Measurements from ENCODE around the gene FAM169A. TPM values are rescaled to one million over a fixed set of nuclear protein-coding genes. Genes with fewer than 3 reads are reported as not detected.
"Not testable (repeated sequence)": the region's sequence is repeated elsewhere in the genome, so short reads cannot be mapped to it uniquely, and the experiment has no call there.

FAM169A gene
- total RNA-seq, 1 donor: under 0.01 TPM

- DNase-seq (ENCODE audit: low read depth): no peak
- H3K4me3 ChIP-seq (ENCODE audit: low read depth, low read length): no peak overlapping the region
- TF ChIP-seq CTCF (IDR thresholded peaks at IDR 0.05; ENCODE audit: insufficient read depth, low read length): no peak
These were observed 104.9 kb downstream of the FAM169A start for GRCh38 chr5:74761241-74761640.

DNA sequence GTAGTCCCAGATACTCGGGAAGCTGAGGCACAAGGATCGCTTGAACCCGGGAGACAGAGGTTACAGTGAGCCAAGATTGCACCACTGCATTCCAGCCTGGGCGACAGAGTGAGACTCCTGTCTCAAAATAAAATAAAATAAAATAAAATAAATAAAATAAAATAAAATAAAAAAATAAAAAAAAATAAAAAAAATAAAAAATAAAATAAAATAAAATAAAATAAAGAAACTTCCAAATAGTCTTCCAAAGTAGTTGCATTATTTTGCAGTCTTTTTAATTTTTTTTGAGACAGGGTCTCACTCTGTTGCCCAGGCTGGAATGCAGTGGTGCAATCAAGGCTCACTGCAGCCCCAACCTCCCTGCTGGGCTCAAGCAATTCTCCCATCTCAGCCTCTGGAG lies 117.4 kb downstream of the FAM169A start:
- DNase-seq (ENCODE audit: low read depth); H3K4me3 ChIP-seq (ENCODE audit: low read depth, low read length): not testable (repeated sequence)

DNA sequence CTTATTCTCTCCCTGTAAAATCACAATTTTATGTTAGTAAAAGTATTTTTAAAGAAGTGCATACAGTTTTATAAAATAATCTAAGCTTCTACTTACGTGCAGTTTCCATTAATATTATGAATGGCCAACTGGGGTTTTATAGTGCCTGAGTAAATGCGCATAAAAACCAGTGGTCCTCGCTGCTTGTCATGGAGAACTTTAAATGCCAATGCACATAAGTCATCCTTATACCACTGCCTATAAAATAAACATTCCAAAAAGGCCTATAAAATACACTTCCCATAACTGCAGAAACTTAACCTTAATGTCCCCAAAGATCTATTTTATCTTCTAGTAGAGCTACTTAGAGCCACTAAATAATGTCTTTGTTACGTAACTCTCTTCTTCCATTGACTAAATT lies 127.8 kb downstream of the FAM169A start:
- no peak overlapping the region for H3K4me3 ChIP-seq (ENCODE audit: low read depth, low read length)
- no peak for TF ChIP-seq CTCF (IDR thresholded peaks at IDR 0.05; ENCODE audit: insufficient read depth, low read length)
- DNase-seq (ENCODE audit: low read depth): no peak

- TF ChIP-seq CTCF (IDR thresholded peaks at IDR 0.05; ENCODE audit: insufficient read depth, low read length): no peak
- no peak for DNase-seq (ENCODE audit: low read depth)
- no peak overlapping the region for H3K4me3 ChIP-seq (ENCODE audit: low read depth, low read length)
These were observed 129.4 kb downstream of the FAM169A start for GRCh38 chr5:74736759-74737158.

Small RNA genes lying within 50 kb of the gene (small RNA-seq; reads per million reads assigned to genes)
- not detected for gene RF00561

Other genes with a start within 250 kb of the FAM169A start
- 9.2 and 21.0 TPM in 2 replicates for gene ENC1, start 225.7 kb downstream of the FAM169A start, total RNA-seq (ENCODE audit: low replicate concordance)
- gene HEXB, start 181.2 kb downstream of the FAM169A start, total RNA-seq (ENCODE audit: low replicate concordance): 241 and 402 TPM in 2 replicates
- gene GFM2, start 99.3 kb downstream of the FAM169A start, total RNA-seq (ENCODE audit: low replicate concordance): 13.6 and 31.8 TPM in 2 replicates
- gene NSA2, start 99.1 kb downstream of the FAM169A start, total RNA-seq (ENCODE audit: low replicate concordance): 144 and 168 TPM in 2 replicates
- 2.5 and 9.3 TPM in 2 replicates for gene GCNT4, start 186.2 kb upstream of the FAM169A start, total RNA-seq (ENCODE audit: low replicate concordance)

Measured in fibroblast of the aortic adventitia (primary cell).